Activated naive CD4-positive, alpha-beta T cell treated with Interleukin-2 at 50 U/mL for 16 hours (primary cell): ENCODE results near the gene TMEM63C.

Experiments
- DNase-seq: peaks from one replicate; pipeline ENCODE4 v3.0.0-alpha.2; 2020

TMEM63C gene

GRCh38 chr14:77200406-77200985, 18.9 kb downstream of the TMEM63C start:
- DNase-seq = no peak

GRCh38 chr14:77201696-77202095, 20.1 kb downstream of the TMEM63C start:
- DNase-seq = no peak

- DNase-seq = no peak
These were observed 22.2 kb downstream of the TMEM63C start for GRCh38 chr14:77203611-77204458.

- DNase-seq = no peak
These were observed 22.8 kb downstream of the TMEM63C start for GRCh38 chr14:77204459-77204771.

- no peak for DNase-seq
These were observed 23.3 kb downstream of the TMEM63C start for GRCh38 chr14:77204907-77205306.

- no peak for DNase-seq
These were observed 24.0 kb downstream of the TMEM63C start for GRCh38 chr14:77205566-77205965.

GRCh38 chr14:77206261-77206824, 24.7 kb downstream of the TMEM63C start:
- DNase-seq = no peak

GRCh38 chr14:77206877-77207389, 25.3 kb downstream of the TMEM63C start:
- no peak for DNase-seq

- peak; percentile 39 for DNase-seq
These were observed 26.8 kb downstream of the TMEM63C start for GRCh38 chr14:77208291-77208978.

GRCh38 chr14:77208979-77209318, 27.4 kb downstream of the TMEM63C start:
- no peak for DNase-seq

- no peak for DNase-seq
These were observed 30.7 kb downstream of the TMEM63C start for GRCh38 chr14:77212097-77212870.

- DNase-seq = peak; percentile 9
These were observed 31.5 kb downstream of the TMEM63C start for GRCh38 chr14:77212943-77213678.

- DNase-seq = no peak
These were observed 32.0 kb downstream of the TMEM63C start for GRCh38 chr14:77213679-77214016.

- DNase-seq = no peak
These were observed 32.6 kb downstream of the TMEM63C start for GRCh38 chr14:77214216-77214615.

- DNase-seq = no peak
These were observed 36.0 kb downstream of the TMEM63C start for GRCh38 chr14:77217551-77217950.

GRCh38 chr14:77219591-77219990, 38.0 kb downstream of the TMEM63C start:
- no peak for DNase-seq

GRCh38 chr14:77220246-77221017, 38.8 kb downstream of the TMEM63C start:
- no peak for DNase-seq

- no peak for DNase-seq
These were observed 39.8 kb downstream of the TMEM63C start for GRCh38 chr14:77221241-77221871.

GRCh38 chr14:77222546-77223225, 41.1 kb downstream of the TMEM63C start:
- DNase-seq = no peak

GRCh38 chr14:77224212-77224611, 42.6 kb downstream of the TMEM63C start:
- no peak for DNase-seq
